GM23248 (cell line): ENCODE results near the gene SKIC3. TPM values are rescaled to one million over a fixed set of nuclear protein-coding genes. Genes with fewer than 3 reads are reported as not detected.
A peak's percentile ranks its signal among the peaks of the same experiment; 100 is the strongest.

Experiments used
- DNase-seq: peaks from one replicate; pipeline ENCODE4 v3.0.0-alpha.2; 2015
- H2AFZ ChIP-seq: fragments of 200-600 bp; sonication (generic); 2 replicates; pipeline ENCODE4 v1.6.1; 2016; ENCODE audit warnings: antibody characterized with exemption
- H3F3A ChIP-seq: fragments of 200-600 bp; sonication (generic); 2 replicates; pipeline ENCODE4 v1.6.1; 2016; ENCODE audit warnings: mild to moderate bottlenecking, antibody characterized with exemption, mixed run types; ENCODE audit not compliant: insufficient read depth
- H3K27ac ChIP-seq: fragments of 200-600 bp; sonication (generic); 2 replicates; pipeline ENCODE4 v1.5.1; 2016; ENCODE audit warnings: mild to moderate bottlenecking
- H3K27me3 ChIP-seq: fragments of 200-600 bp; sonication (generic); replicated peaks from 2 replicates; pipeline ENCODE4 v1.6.1; 2016; ENCODE audit warnings: mild to moderate bottlenecking; ENCODE audit not compliant: insufficient read depth
- H3K36me3 ChIP-seq: fragments of 200-600 bp; sonication (generic); 2 replicates; pipeline ENCODE4 v1.6.1; 2016; ENCODE audit warnings: low read depth, mild to moderate bottlenecking
- H3K4me1 ChIP-seq: fragments of 200-600 bp; sonication (generic); 2 replicates; pipeline ENCODE4 v1.6.1; 2016; ENCODE audit warnings: mild to moderate bottlenecking; ENCODE audit not compliant: insufficient read depth
- H3K4me2 ChIP-seq: fragments of 200-600 bp; sonication (generic); one replicate; pipeline ENCODE4 v1.6.1; 2016; ENCODE audit warnings: mild to moderate bottlenecking; ENCODE audit not compliant: unreplicated experiment
- H3K4me3 ChIP-seq: fragments of 200-600 bp; sonication (generic); 2 replicates; pipeline ENCODE4 v1.5.1; 2016; ENCODE audit warnings: mild to moderate bottlenecking
- H3K79me2 ChIP-seq: fragments of 200-600 bp; sonication (generic); 2 replicates; pipeline ENCODE4 v1.6.1; 2016; ENCODE audit warnings: mild to moderate bottlenecking; ENCODE audit not compliant: insufficient read depth
- H3K9ac ChIP-seq: fragments of 200-600 bp; sonication (generic); 2 replicates; pipeline ENCODE4 v1.6.1; 2016; ENCODE audit warnings: mild to moderate bottlenecking
- H3K9me2 ChIP-seq: fragments of 200-600 bp; sonication (generic); 2 replicates; pipeline ENCODE4 v1.6.1; 2016; ENCODE audit warnings: mixed run types, mild to moderate bottlenecking, moderate library complexity; ENCODE audit not compliant: insufficient read depth
- H3K9me3 ChIP-seq: fragments of 200-600 bp; sonication (generic); one replicate; pipeline ENCODE4 v1.6.1; 2017; ENCODE audit warnings: low read depth
- H4K20me1 ChIP-seq: fragments of 200-600 bp; sonication (generic); 2 replicates; pipeline ENCODE4 v1.6.0; 2016; ENCODE audit not compliant: insufficient read depth
- EZH2 ChIP-seq: fragments of 200-600 bp; sonication (generic); IDR thresholded peaks from 2 replicates; pipeline ENCODE4 v1.6.1; 2018; ENCODE audit warnings: antibody characterized with exemption, mild to moderate bottlenecking; ENCODE audit not compliant: insufficient read depth, poor library complexity, severe bottlenecking
- EZH2phosphoT487 ChIP-seq: fragments of 200-600 bp; sonication (generic); IDR thresholded peaks from 2 replicates; pipeline ENCODE4 v1.6.1; 2018; ENCODE audit warnings: antibody characterized with exemption, moderate library complexity, mild to moderate bottlenecking, low read depth; ENCODE audit not compliant: insufficient read depth
- WGBS, 2 experiments: methylation state at CpG; one replicate each; pipeline ENCODE4 v1.1.6; 2015 to 2017; ENCODE audit warnings: low lambda C conversion rate in 2 of 2, low coverage in 1 of 2; ENCODE audit errors: missing lambda C conversion rate in 2 of 2; 5-methylcytosine and 5-hydroxymethylcytosine counted together
- in situ Hi-C: fragments of 300-500 bp; cut with MboI; formaldehyde crosslinking; loops from 2 replicates; pipeline ENCODE4 v1.15.0; 2020
- polyA plus RNA-seq: library from polyadenylated mRNA; unstranded; fragments of >200 nt; fragmentation: Nextera tagmentation; extraction: Ambion mirVana; gene quantifications from 2 replicates; pipeline ENCODE4 v1.2.1, GENCODE V29; 2016
- total RNA-seq: library from RNA; depleted of rRNA; stranded (reverse); fragments of >200 nt; shearing (Covaris generic); gene quantifications from 2 replicates; pipeline ENCODE4 v1.2.3, GENCODE V29; 2014

The SKIC3 gene
- total and polyA plus RNA-seq, 2 experiments from 2014 or later, result 77.6 to 101 TPM

DNA sequence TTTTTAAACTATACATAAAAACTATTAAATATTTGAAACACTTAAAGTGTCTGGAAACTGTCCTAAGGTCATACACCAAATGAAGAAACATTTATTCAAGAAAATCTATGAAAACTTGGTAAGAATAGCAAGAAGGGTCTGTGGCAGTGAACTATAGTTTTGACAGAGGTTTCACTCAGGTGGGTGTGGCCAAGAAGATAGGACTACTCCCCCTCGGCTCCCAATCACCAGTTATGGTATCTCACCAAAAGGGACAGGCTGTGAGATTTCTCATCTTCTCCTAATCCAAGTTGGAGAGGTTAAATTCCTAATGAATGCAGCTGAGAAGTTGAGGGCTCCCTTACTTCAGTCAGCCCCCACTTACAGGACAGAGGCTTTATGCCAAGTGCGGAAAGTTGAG is 3.1 kb upstream of the SKIC3 start:
- Histone ChIP-seq H3K9me3 (no peaks in the 10 kb centered on the region), H3K9ac (no peak overlapping the region), H3K9me2 (no peaks in the 10 kb centered on the region), H3K79me2 (peaks cover 58% of the 10 kb centered on the region), H3K4me2 (no peak overlapping the region), H4K20me1 (no peaks in the 10 kb centered on the region), H3K4me1 (peaks cover 25% of the 10 kb centered on the region), H2AFZ (no peak overlapping the region), H3K4me3 (no peak overlapping the region), H3K36me3 (no peaks in the 10 kb centered on the region), H3F3A (peaks cover 12% of the 10 kb centered on the region; the same call in 1 of the 2 replicates), H3K27me3 (no peaks in the 10 kb centered on the region), H3K27ac (no peak overlapping the region)
- in situ Hi-C loops, result no loop called here
- no peak for TF ChIP-seq EZH2phosphoT487
- no peak for TF ChIP-seq EZH2
- 94 to 100% methylated on average over 2 of the region's 2 CpGs for WGBS, 2 experiments
- DNase-seq, result no peak

DNA sequence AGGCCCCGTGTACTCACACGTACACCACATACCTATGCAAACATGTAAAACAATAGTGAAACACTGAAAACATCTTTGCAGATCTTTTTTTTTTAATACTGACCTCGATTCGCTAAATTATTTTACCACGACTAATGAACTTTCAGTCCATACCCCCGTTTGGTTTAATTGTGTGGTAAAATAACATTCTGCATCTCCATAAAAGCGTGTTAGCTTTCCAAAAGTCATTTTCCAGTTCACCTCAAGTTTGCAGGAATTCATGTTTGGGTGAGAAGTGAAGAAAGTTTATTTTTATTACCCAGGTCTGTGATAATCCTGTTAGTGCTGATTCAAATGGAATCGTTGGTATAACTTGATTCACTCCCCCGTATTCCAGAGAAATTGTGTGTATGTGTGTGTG is 776 bp upstream of the SKIC3 start:
- in situ Hi-C loops, result no loop called here
- Histone ChIP-seq H3K9me2 (no peaks in the 10 kb centered on the region), H3F3A (peaks cover 12% of the 10 kb centered on the region; the same call in 1 of the 2 replicates), H3K27me3 (no peaks in the 10 kb centered on the region), H3K4me1 (peaks cover 25% of the 10 kb centered on the region), H3K9ac (peak overlapping the region; percentile 88), H3K36me3 (peaks cover under 1% of the 10 kb centered on the region; the same call in 1 of the 2 replicates), H4K20me1 (no peaks in the 10 kb centered on the region), H3K4me2 (peak overlapping the region; percentile 100), H2AFZ (peak overlapping the region; percentile 96), H3K9me3 (no peaks in the 10 kb centered on the region), H3K27ac (peak overlapping the region; percentile 85), H3K79me2 (peaks cover 81% of the 10 kb centered on the region), H3K4me3 (peak overlapping the region; percentile 89)
- DNase-seq, result peak; percentile 38
- WGBS, 2 experiments, result 0 to 2% methylated on average over 9 of the region's 9 CpGs
- no peak for TF ChIP-seq EZH2
- TF ChIP-seq EZH2phosphoT487, result no peak

DNA sequence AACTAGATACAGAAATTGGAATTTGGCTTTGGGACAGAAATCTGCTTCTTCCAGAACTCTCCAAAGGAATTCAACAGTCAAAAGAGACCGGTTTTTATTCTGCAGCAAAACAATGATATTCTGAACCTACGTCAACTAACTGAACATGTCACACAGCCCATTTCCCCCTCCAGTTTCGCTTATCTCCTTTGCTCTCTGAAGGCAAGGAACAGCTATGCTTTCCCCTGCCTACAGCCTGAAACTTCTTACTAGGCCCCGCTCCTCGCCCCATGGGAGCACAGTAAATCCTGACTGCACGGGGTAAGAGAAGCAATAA is 488 bp downstream of the SKIC3 start:
- WGBS, 2 experiments, result 1% methylated on average over 6 of the region's 6 CpGs
- peaks cover 25% of the 10 kb centered on the region for H3K4me1 ChIP-seq
- no peaks in the 10 kb centered on the region for H4K20me1 ChIP-seq
- peak overlapping the region; percentile 89 for H3K4me3 ChIP-seq
- H2AFZ ChIP-seq, result peak overlapping the region; percentile 96
- TF ChIP-seq EZH2 (no peak), EZH2phosphoT487 (no peak)
- in situ Hi-C loops, result no loop called here
- peaks cover 12% of the 10 kb centered on the region; the same call in 1 of the 2 replicates for H3F3A ChIP-seq
- no peaks in the 10 kb centered on the region for H3K27me3 ChIP-seq
- peaks cover 10% of the 10 kb centered on the region for H3K36me3 ChIP-seq
- peak overlapping the region; percentile 88 for H3K9ac ChIP-seq
- peaks cover 90% of the 10 kb centered on the region for H3K79me2 ChIP-seq
- DNase-seq, result no peak
- peak overlapping the region; percentile 85 for H3K27ac ChIP-seq
- H3K9me2 ChIP-seq, result no peaks in the 10 kb centered on the region
- H3K9me3 ChIP-seq, result no peaks in the 10 kb centered on the region
- H3K4me2 ChIP-seq, result peak overlapping the region; percentile 92

- no peaks in the 10 kb centered on the region for H3K9me3 ChIP-seq
- no peaks in the 10 kb centered on the region for H4K20me1 ChIP-seq
- in situ Hi-C loops, result no loop called here
- no peak for DNase-seq
- H3K9me2 ChIP-seq, result no peaks in the 10 kb centered on the region
- H3K27me3 ChIP-seq, result no peaks in the 10 kb centered on the region
- H3K27ac ChIP-seq, result no peak overlapping the region
- H3K4me2 ChIP-seq, result no peak overlapping the region
- peaks cover 30% of the 10 kb centered on the region for H3K36me3 ChIP-seq
- H3K9ac ChIP-seq, result no peak overlapping the region
- 0 out of 2 replicates have a peak, but pooled peaks cover 8% of the 10 kb centered on the region for H3K4me1 ChIP-seq
- H3K79me2 ChIP-seq, result peaks cover 91% of the 10 kb centered on the region
- TF ChIP-seq EZH2, result no peak
- TF ChIP-seq EZH2phosphoT487, result no peak
- no peak overlapping the region for H3K4me3 ChIP-seq
- H3F3A ChIP-seq, result peaks cover under 1% of the 10 kb centered on the region; the same call in 1 of the 2 replicates
- no peak overlapping the region for H2AFZ ChIP-seq
These were observed 5.7 kb downstream of the SKIC3 start for GRCh38 chr5:95549030-95549429.
